Fibroblast of skin of right quadriceps (primary cell): ENCODE data around the gene FOXE3.

Experiments used
- DNase-seq: peaks from one replicate; pipeline ENCODE4 v3.0.0-alpha.2; 2013

Gene FOXE3

GRCh38 chr1:47415728-47416318 lies at the start of gene FOXE3:
FOXE3 (plus strand) TSS chr1:47416285; CDS start chr1:47416316, 31 bp downstream.
- no peak for DNase-seq

- DNase-seq = no peak
Measured at GRCh38 chr1:47367651-47368050, 48.4 kb upstream of the FOXE3 start.

GRCh38 chr1:47371016-47371517 lies 45.0 kb upstream of the FOXE3 start:
- DNase-seq = no peak

- DNase-seq = no peak
Measured at GRCh38 chr1:47374501-47374900, 41.6 kb upstream of the FOXE3 start.

GRCh38 chr1:47378147-47378546 lies 37.9 kb upstream of the FOXE3 start:
- DNase-seq = no peak

- DNase-seq = no peak
Measured at GRCh38 chr1:47380699-47381098, 35.4 kb upstream of the FOXE3 start.

- no peak for DNase-seq
Measured at GRCh38 chr1:47382399-47382983, 33.6 kb upstream of the FOXE3 start.

- no peak for DNase-seq
Measured at GRCh38 chr1:47384083-47384482, 32.0 kb upstream of the FOXE3 start.

- no peak for DNase-seq
Measured at GRCh38 chr1:47385020-47385419, 31.1 kb upstream of the FOXE3 start.

- no peak for DNase-seq
Measured at GRCh38 chr1:47386268-47386667, 29.8 kb upstream of the FOXE3 start.

GRCh38 chr1:47388030-47388890 lies 27.8 kb upstream of the FOXE3 start:
- DNase-seq = no peak

- peak; percentile 55 for DNase-seq
Measured at GRCh38 chr1:47388891-47389238, 27.2 kb upstream of the FOXE3 start.

- DNase-seq = no peak
Measured at GRCh38 chr1:47389731-47390130, 26.4 kb upstream of the FOXE3 start.

- DNase-seq = no peak
Measured at GRCh38 chr1:47390843-47391242, 25.2 kb upstream of the FOXE3 start.

GRCh38 chr1:47393141-47393540 lies 22.9 kb upstream of the FOXE3 start:
- no peak for DNase-seq

GRCh38 chr1:47395433-47395832 lies 20.7 kb upstream of the FOXE3 start:
- no peak for DNase-seq

GRCh38 chr1:47396671-47397196 lies 19.4 kb upstream of the FOXE3 start:
- DNase-seq = no peak

- no peak for DNase-seq
Measured at GRCh38 chr1:47399138-47399845, 16.8 kb upstream of the FOXE3 start.

GRCh38 chr1:47399846-47400155 lies 16.3 kb upstream of the FOXE3 start:
- no peak for DNase-seq

GRCh38 chr1:47401761-47402160 lies 14.3 kb upstream of the FOXE3 start:
- DNase-seq = no peak

- DNase-seq = no peak
Measured at GRCh38 chr1:47402591-47402990, 13.5 kb upstream of the FOXE3 start.

- DNase-seq = no peak
Measured at GRCh38 chr1:47403321-47403910, 12.7 kb upstream of the FOXE3 start.

GRCh38 chr1:47405697-47406096 lies 10.4 kb upstream of the FOXE3 start:
- DNase-seq = no peak
